Nephron (organoid): ENCODE measurements around the gene USP5.

ENCODE experiments used
- H3K27ac Mint-ChIP-seq, 3 experiments: 2 replicates each; pipeline ENCODE4 v1.8.0; 2020; ENCODE audit warnings: mixed read lengths in 3 of 3, mild to moderate bottlenecking in 2 of 3, moderate library complexity in 1 of 3
- H3K27me3 Mint-ChIP-seq: 2 replicates; pipeline ENCODE4 v1.8.0; 2021; ENCODE audit warnings: low read depth, mild to moderate bottlenecking, moderate library complexity, mixed read lengths
- H3K36me3 Mint-ChIP-seq: 2 replicates; pipeline ENCODE4 v1.8.0; 2020; ENCODE audit warnings: low read depth, mixed read lengths
- H3K4me1 Mint-ChIP-seq: 2 replicates; pipeline ENCODE4 v1.8.0; 2020; ENCODE audit warnings: mixed read lengths
- H3K4me3 Mint-ChIP-seq, 3 experiments: 2 replicates each; pipeline ENCODE4 v1.8.0; 2020; ENCODE audit warnings: mild to moderate bottlenecking in 3 of 3, mixed read lengths in 3 of 3, moderate library complexity in 2 of 3
- H3K9me3 Mint-ChIP-seq: 2 replicates; pipeline ENCODE4 v1.8.0; 2020; ENCODE audit warnings: mixed read lengths
- TF ChIP-seq, protein P1 (sequence below), 3 experiments: fragments of 200-600 bp; sonication (generic); IDR thresholded peaks; one replicate each; pipeline ENCODE4 v1.5.0; 2021; ENCODE audit warnings: antibody characterized with exemption in 3 of 3; ENCODE audit not compliant: unreplicated experiment in 3 of 3

The USP5 gene

GRCh38 chr12:6909421-6910145, 57.6 kb downstream of the USP5 start:
- TF ChIP-seq, protein P1, sequence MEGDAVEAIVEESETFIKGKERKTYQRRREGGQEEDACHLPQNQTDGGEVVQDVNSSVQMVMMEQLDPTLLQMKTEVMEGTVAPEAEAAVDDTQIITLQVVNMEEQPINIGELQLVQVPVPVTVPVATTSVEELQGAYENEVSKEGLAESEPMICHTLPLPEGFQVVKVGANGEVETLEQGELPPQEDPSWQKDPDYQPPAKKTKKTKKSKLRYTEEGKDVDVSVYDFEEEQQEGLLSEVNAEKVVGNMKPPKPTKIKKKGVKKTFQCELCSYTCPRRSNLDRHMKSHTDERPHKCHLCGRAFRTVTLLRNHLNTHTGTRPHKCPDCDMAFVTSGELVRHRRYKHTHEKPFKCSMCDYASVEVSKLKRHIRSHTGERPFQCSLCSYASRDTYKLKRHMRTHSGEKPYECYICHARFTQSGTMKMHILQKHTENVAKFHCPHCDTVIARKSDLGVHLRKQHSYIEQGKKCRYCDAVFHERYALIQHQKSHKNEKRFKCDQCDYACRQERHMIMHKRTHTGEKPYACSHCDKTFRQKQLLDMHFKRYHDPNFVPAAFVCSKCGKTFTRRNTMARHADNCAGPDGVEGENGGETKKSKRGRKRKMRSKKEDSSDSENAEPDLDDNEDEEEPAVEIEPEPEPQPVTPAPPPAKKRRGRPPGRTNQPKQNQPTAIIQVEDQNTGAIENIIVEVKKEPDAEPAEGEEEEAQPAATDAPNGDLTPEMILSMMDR (IDR thresholded peaks at IDR 0.05; ENCODE audit: unreplicated experiment in 3 of 3): no peak
- H3K9me3 Mint-ChIP-seq: no peaks in the 10 kb centered on the region

DNA sequence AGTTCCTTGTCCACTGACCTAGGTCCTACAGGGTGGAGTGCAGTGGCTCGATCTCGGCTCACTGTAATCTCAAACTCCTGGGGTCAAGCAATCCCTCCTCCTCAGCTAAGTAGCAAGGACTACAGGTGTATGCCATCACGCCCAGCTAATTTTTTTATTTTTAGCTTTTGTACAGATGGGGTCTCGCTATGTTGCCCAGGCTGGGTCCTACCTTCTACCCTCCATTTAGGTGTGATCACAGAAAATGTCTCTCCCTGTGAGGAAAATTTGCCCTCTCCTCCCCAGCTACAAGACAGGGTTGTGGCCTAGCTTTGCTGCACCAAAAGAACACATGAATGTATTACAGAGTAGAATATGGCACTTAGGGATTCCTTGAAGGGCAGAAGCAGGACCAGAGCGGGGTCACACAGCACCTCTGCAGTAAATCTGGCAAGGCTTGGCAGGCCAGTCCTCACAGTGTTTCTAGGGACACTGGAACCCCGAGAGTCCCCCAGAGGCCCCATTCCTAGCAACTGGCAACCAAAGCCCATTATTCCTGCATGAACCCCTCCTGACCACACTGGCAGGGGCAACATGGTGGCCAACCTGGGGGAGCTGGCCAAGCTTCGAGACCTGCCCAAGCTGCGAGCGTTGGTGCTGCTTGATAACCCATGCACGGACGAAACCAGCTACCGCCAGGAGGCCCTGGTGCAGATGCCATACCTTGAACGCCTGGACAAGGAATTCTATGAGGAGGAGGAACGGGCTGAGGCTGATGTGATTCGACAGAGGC, 60.4 kb downstream of the USP5 start:
- H3K27me3 Mint-ChIP-seq: peaks cover 37% of the 10 kb centered on the region
- H3K27ac Mint-ChIP-seq: peak overlapping the region in 1 of 3 experiments; percentile 5
- peak overlapping the region; percentile 64 to 77 (median 65) for H3K4me3 Mint-ChIP-seq
- TF ChIP-seq, protein P1 (IDR thresholded peaks at IDR 0.05; ENCODE audit: unreplicated experiment in 3 of 3): no peak
- H3K4me1 Mint-ChIP-seq: peaks cover 6% of the 10 kb centered on the region
- no peaks in the 10 kb centered on the region for H3K36me3 Mint-ChIP-seq
- H3K9me3 Mint-ChIP-seq: no peaks in the 10 kb centered on the region

More at GRCh38 chr12:6909421-6910145, 57.6 kb downstream of the USP5 start:
- H3K27ac Mint-ChIP-seq: no peak overlapping the region
- H3K4me3 Mint-ChIP-seq: no peak overlapping the region
- H3K4me1 Mint-ChIP-seq: peaks cover under 1% of the 10 kb centered on the region
- H3K27me3 Mint-ChIP-seq: peaks cover 27% of the 10 kb centered on the region
- H3K36me3 Mint-ChIP-seq: no peaks in the 10 kb centered on the region

- Mint-ChIP-seq H3K27me3 (peaks cover 37% of the 10 kb centered on the region), H3K9me3 (no peaks in the 10 kb centered on the region), H3K4me3 (peak within 1 kb of the TSS; percentile 89 to 97 (median 91)), H3K36me3 (peaks cover 4% of the 10 kb centered on the region), H3K27ac (peak within 1 kb of the TSS; percentile 46 to 83 (median 80)), H3K4me1 (peaks cover 6% of the 10 kb centered on the region)
- TF ChIP-seq, protein P1 (IDR thresholded peaks at IDR 0.05; ENCODE audit: unreplicated experiment in 3 of 3): no peak
Measured at GRCh38 chr12:6914246-6914946, 62.4 kb downstream of the USP5 start, which contains the start of gene ENO2. Gene ENO2 (plus strand): TSS chr12:6914580. CDS start chr12:6915833, 1,253 bp downstream.

DNA sequence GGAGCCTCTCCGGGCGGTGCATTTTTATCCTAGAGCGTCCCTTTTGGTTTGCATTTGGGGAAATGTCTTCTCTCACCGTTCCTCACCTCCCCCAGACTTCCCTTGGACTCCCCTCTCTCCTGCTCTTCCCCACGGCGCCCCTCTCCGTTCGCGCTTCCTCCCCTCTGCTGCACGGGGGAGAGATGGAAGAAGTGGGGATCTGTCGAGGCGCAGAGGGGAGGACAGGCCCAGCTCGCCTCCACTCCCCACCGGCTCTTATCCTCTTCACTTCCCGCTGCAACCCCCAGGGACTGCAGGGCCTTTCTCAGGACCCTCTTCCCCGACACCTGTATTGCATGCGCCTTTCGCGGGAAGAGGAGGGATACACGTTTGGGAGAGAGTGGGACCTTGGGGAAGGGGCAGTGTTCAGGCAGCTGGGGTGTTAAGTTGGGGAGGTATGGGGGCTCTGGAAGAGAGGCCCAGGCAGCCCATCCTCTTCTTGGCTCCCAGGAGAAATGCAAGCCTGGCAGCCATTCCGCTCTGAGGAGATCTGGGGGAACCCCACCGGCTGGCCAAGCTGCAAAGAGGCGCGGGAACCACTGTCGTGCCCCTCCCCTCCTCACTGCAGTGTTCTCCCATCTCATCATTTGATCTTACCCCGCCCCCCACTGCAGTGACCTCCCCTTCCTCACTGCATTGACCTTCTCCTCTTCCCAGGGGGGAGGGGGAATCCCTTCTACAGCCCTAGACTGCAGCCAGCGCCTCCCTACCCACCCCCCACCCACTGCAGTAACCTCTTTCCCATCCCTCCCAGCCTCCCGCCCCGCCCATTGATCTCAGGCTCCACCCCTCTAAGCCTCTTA, 63.2 kb downstream of the USP5 start:
- Mint-ChIP-seq H3K9me3 (no peaks in the 10 kb centered on the region), H3K36me3 (peaks cover 4% of the 10 kb centered on the region), H3K4me3 (peak overlapping the region; percentile 89 to 97 (median 91)), H3K4me1 (peaks cover 6% of the 10 kb centered on the region), H3K27me3 (peaks cover 37% of the 10 kb centered on the region), H3K27ac (peak overlapping the region; percentile 46 to 83 (median 80))
- TF ChIP-seq, protein P1 (IDR thresholded peaks at IDR 0.05; ENCODE audit: unreplicated experiment in 3 of 3): no peak

GRCh38 chr12:6915789-6916285, 63.9 kb downstream of the USP5 start:
- peaks cover 6% of the 10 kb centered on the region for H3K4me1 Mint-ChIP-seq

More at GRCh38 chr12:6915789-6916285, 63.9 kb downstream of the USP5 start:
- Mint-ChIP-seq H3K36me3 (peaks cover 4% of the 10 kb centered on the region), H3K9me3 (no peaks in the 10 kb centered on the region), H3K4me3 (peak overlapping the region; percentile 72 to 97 (median 89)), H3K27ac (no peak overlapping the region), H3K27me3 (peaks cover 36% of the 10 kb centered on the region)
- TF ChIP-seq, protein P1 (IDR thresholded peaks at IDR 0.05; ENCODE audit: unreplicated experiment in 3 of 3): no peak
